Muscle of back (tissue), 11 donors: Measurements from ENCODE around the gene AKAIN1. TPM values are rescaled to one million over a fixed set of nuclear protein-coding genes. Genes with fewer than 3 reads are reported as not detected.

ENCODE experiments used
- DNase-seq, 3 donors: peaks; one replicate each; pipeline versions ENCODE4 v3.0.0 to v3.0.0-alpha.2; 2013
- polyA plus RNA-seq, 10 donors: library from polyadenylated mRNA; unstranded; fragments of 120-200 nt; gene quantifications; one replicate each; pipeline ENCODE4 v1.2.1, GENCODE V29; 2013; ENCODE audit not compliant: insufficient read length in 10 of 10

Gene AKAIN1
- polyA plus RNA-seq, 10 donors: not detected

DNA sequence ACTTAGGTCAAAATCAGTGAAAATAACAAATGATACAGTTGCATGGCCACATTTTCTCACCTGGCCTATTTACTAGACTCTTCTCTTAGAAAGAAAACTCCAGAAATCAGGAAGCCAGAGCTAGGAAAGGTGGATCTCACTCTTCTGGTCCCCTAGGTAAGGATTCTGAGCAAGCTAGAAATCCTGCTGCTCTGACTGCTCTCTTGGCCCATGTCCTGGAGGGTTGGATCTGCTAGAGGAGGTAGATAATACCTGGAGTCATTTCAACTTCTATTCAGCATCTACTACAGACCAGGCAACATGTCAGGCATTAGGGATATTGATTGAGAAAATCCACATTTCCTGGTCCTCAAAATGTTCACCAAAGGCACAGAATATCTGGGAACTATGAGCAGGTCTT, 34.9 kb downstream of the AKAIN1 start:
- no peak for DNase-seq

GRCh38 chr18:5159080-5159479, 38.0 kb downstream of the AKAIN1 start:
- no peak for DNase-seq

DNA sequence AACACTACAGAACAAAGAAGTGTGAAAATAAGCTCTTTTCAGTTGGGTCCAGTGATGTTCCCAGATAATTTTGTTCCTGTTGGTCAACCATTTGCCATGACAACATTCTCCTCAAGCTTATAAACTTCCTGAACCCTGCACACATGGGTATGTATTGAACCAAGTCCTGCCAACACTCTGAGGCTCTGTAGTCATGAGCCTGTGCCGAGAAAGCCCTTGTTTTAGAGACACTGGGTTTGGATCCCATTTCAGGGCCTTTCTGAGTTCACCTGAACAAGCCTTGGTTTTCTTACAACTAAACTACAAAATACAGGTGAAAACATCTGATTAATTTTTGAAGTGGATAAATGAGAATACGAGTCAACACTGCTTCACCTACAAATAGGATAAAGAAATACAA, 38.5 kb downstream of the AKAIN1 start:
- DNase-seq: no peak

DNA sequence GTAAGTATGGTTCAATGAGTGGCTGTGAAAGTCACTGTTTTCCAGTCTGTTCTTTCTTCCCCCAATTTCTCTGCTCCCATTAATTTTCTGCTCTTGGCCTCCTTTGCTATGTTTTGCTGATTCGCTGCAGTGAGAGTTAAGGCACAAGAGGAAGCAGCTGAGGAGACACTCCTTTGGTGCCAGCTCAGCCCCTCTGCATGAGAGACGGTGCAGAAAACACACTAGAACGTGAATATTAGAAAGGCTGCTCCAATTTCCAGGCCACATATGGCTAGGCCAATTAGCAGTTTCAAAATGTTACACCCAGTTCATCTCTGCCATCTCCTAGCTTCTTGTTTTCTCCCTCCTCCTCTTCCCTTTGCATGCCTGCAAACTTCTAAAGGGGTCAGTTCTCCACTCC, 38.9 kb downstream of the AKAIN1 start:
- DNase-seq: no peak

GRCh38 chr18:5155907-5156287, 41.2 kb downstream of the AKAIN1 start:
- DNase-seq: no peak

GRCh38 chr18:5155218-5155906, 41.7 kb downstream of the AKAIN1 start:
- DNase-seq: no peak

DNA sequence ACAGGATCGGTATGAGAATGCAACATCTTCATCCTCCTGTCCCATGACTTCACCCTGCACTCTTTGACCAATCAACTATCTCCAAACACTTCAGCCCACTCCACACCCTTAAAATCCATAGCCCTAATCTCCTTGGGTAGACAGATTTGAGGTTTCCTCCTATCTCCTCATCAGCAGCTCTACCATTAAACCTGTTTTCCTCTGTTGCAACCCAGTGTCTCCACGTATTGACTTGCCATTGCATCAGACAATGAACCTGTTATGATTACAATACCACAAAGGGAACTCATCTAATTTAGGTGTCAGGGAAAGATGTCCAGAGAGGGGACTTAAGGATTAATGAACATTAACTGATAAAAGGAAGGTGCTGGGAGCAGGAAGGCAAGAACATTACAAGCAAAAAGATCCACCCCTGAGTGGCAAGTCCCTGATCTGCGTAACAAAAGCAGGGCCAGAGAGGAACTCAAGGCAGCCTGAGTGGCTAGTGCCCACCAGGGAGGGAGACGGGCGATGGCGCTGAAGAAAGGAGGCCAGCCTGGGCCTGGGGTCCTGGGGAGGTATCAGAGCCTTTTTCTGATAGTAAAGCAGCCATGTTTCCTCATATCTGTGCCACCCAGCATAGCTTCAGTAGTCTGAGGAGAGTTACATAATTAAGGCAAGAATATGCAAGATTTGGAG, 44.6 kb downstream of the AKAIN1 start:
- DNase-seq: no peak

DNA sequence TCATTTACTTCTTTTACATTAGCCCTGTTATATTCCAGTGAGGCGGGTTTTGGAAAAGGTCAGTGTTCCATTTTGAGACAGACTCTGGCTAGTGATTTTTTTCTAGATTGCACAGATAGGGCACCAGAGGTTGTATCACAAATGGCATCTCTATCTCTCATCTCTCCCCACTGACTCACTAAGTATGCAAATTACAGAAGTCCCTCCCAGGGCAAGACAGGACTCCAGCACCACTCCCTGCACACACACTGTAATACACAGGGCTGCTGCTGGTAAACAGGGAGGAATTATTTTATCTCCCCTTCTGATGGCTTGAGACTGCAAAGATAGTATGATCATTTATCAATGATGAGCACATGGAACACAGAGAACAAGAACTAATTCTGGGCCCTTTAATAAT, 46.2 kb downstream of the AKAIN1 start:
- DNase-seq: no peak

- no peak for DNase-seq
These were observed 51.0 kb downstream of the AKAIN1 start for GRCh38 chr18:5146093-5146492.

DNA sequence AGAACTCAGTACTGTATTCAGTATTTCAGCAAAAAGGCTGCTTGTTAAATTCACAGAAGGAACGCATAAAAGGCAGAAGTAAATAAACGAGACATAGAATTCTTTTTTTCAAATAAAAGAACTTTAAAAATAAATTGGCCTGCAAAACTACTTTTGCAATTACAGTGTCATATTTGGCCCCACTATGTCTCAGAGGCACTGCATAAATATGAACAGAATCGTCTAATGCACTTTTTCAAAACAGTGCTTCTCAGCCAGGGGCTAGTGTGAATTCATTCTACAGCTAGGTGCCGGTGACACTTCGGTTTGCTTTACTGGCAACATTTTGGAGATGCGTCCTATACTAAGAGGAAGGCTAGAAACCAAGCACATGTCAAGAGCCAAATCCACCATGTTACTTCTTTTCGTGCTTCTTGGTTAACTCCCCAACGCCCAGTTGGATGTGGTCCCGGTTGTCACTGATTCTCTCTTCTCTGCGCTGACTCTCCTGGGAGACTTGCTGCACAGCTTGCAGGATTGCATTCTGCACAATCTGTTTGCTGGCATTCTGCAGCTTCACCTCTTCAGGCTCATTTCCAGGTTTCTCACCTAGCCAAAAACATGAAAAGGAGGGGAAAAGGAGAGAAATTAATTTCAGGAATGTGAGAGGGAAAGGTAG, 51.8 kb downstream of the AKAIN1 start:
- DNase-seq: peak in 1 of 3 donors; percentile 0

GRCh38 chr18:5144629-5145028, 52.4 kb downstream of the AKAIN1 start:
- peak in 1 of 3 donors; percentile 1 for DNase-seq

DNA sequence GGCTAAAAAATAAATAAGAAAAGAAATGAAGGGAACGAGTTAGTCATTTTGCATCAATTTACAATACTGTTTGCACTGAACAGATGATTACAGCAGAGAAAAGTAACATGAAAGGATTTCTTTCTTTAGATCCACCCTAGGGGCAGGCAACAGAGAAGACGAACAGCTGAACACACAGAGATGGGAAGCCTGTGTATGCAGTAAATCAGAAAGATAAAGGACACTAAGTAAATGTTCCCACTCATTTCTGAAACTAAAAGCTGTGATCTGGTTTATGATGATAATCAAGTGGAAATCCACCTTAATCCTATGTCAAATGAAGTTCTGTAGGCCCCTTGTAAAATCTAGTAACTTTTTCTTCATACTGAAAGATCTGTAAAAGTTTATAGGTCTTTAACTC, 54.2 kb downstream of the AKAIN1 start:
- DNase-seq: no peak

GRCh38 chr18:5142131-5142530, 54.9 kb downstream of the AKAIN1 start:
- no peak for DNase-seq

GRCh38 chr18:5137261-5137660, 59.8 kb downstream of the AKAIN1 start:
- no peak for DNase-seq

GRCh38 chr18:5132987-5133386, 64.1 kb downstream of the AKAIN1 start:
- no peak for DNase-seq

- no peak for DNase-seq
These were observed 74.8 kb downstream of the AKAIN1 start for GRCh38 chr18:5122272-5122671.

DNA sequence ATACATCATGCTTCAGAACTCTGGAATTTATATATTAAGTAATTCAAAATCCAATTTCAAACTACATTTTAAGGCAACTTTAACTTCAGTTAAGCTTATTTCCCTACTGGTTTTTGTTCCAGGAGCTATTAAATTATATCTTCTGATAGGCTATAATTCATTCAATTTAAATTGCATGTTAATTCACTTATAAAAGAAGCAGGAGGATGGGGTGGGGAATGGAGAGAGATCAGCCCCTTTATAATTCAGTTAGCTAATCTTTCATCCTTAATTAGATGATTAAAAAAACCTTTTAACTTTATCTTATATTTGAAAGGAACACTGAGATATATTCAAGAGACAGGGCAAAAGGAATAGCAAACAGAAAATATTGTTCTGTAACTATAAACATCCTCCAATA, 86.8 kb downstream of the AKAIN1 start:
- DNase-seq: no peak

- peak in 2 of 3 donors; percentile 8 to 10 for DNase-seq
These were observed 89.1 kb downstream of the AKAIN1 start for GRCh38 chr18:5107988-5108387.

DNA sequence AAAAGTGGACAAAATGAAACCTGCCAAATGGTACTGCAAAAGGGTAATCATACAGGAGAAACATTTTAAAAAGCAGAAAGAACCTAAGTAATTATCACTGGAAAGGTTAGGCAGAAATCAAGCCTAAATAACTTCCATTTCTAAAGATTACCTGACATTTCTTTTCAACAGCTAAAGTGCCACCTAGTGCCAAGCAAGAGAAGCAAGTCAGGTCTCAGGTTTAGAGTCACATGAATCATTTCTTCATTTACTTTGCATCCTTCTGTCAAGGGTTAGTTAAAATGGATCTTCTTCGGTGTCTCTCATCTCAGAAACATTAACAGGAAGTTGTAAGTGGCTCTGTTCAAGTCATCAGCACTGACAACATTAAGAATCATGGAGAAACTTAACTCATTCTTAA, 90.3 kb downstream of the AKAIN1 start:
- no peak for DNase-seq

DNA sequence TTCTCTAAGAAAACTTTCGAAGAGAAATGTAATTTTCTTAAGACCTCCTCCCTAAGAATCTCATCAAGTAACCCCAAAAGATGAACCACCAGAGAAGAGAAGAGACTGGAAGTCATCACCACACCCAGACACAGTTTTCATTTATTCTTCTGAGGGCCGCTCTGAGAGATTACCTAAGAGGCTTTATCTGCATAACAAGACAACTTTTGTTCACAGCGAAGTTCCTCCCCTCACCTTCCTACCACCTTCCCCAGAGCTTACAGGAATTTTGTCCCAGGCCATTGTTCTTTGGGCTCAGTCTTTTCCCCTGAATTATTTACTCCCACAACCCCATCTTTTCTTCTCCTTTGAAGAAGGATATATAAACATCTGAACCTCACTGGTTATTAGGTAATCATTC, 92.8 kb downstream of the AKAIN1 start:
- no peak for DNase-seq

- DNase-seq: no peak
These were observed 93.4 kb downstream of the AKAIN1 start for GRCh38 chr18:5103693-5104092.

- no peak for DNase-seq
These were observed 93.8 kb downstream of the AKAIN1 start for GRCh38 chr18:5103286-5103685.

DNA sequence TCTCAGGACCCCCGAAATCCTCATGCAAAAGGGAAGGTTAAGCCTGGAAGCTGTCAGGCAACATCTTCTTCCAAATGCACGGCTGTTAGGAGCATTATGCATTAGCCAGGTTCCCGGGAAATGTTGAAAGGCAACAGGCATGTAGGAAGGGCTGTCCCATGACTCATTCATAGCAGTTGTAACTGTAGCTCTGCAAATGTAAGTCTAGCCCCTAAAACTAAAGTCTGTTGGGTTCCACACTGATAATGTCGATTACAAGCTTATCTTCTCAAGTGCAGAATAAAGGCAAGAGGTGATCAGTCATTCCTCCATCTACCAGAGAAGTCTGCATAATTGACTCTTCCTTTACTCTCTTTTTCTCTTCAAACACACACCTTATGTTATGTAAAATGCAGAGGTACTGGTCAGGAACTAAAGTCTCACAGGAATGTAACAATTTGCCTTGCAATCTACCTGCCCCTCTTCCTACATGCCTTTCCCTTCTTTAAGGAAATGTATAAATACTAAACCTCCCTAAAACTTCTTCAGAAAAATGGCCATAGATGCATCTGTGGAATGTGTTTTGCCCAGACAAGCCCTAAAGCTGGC, 99.8 kb downstream of the AKAIN1 start:
- DNase-seq: no peak
